ENCODE measurements around the gene ERAP2. TPM values are rescaled to one million over a fixed set of nuclear protein-coding genes. Genes with fewer than 3 reads are reported as not detected.

Gene ERAP2
- total RNA-seq, 2 experiments from 2014 or later, result 56.6 to 61.4 TPM

GRCh38 chr5:96880444-96881164, 4.3 kb downstream of the ERAP2 start:
- POLR2A ChIA-PET, result interaction anchor here (0.7 to 1.3 kb wide), 3 partner anchors 8 to 82 kb away, joined by 3 to 4 read pairs (median 3); no protein-coding TSS in a partner anchor
- H3K4me1 ChIP-seq (ENCODE audit: insufficient read depth, low read length), result peaks cover 70% of the 10 kb centered on the region
- CTCF ChIA-PET, result interaction anchor here (3.2 kb wide), 1 partner anchor 12 kb away, joined by 12 read pairs; no protein-coding TSS in a partner anchor
- ATAC-seq (ENCODE audit: poor library complexity) (no peak), DNase-seq (peak in 1 of 14 experiments; percentile 44)
- Mint-ChIP-seq H3K36me3 (ENCODE audit: low read depth) (peaks cover 71% of the 10 kb centered on the region), H3K4me1 (ENCODE audit: low read depth) (peaks cover 88% of the 10 kb centered on the region), H3K4me3 (peak overlapping the region; percentile 69), H3K27ac (peak overlapping the region; percentile 64), H3K9me3 (no peaks in the 10 kb centered on the region), H3K27me3 (no peaks in the 10 kb centered on the region)
- peak overlapping the region; percentile 11 for H3K4me3 ChIP-seq (ENCODE audit: low read length)
- no peaks in the 10 kb centered on the region for H3K9me3 ChIP-seq (ENCODE audit: control insufficient read depth in 1 of 2, insufficient read depth in 1 of 2, low read length in 2 of 2)
- H3K27ac ChIP-seq (ENCODE audit: low read depth in 1 of 2, low read length in 2 of 2), result no peak overlapping the region
- intact Hi-C loops (cut with DNase I, micrococcal nuclease), result no loop called here
- no peak for TF ChIP-seq CTCF (IDR thresholded peaks at IDR 0.05)
- peaks cover 65% of the 10 kb centered on the region for H3K36me3 ChIP-seq (ENCODE audit: insufficient read depth, low read length)
- no peaks in the 10 kb centered on the region for H3K27me3 ChIP-seq (ENCODE audit: control insufficient read depth in 1 of 2, insufficient read depth in 2 of 2, low read length in 2 of 2)

GRCh38 chr5:96881511-96882115, 5.3 kb downstream of the ERAP2 start:
- no peak for ATAC-seq (ENCODE audit: poor library complexity)

More at GRCh38 chr5:96881511-96882115, 5.3 kb downstream of the ERAP2 start:
- intact Hi-C loops (cut with DNase I, micrococcal nuclease), result no loop called here
- H3K4me3 ChIP-seq (ENCODE audit: low read length), result peak overlapping the region; percentile 12
- CTCF ChIA-PET, result interaction anchor here (3.2 kb wide), 1 partner anchor 13 kb away, joined by 12 read pairs; no protein-coding TSS in a partner anchor
- H3K27ac ChIP-seq (ENCODE audit: low read depth in 1 of 2, low read length in 2 of 2), result no peak overlapping the region
- POLR2A ChIA-PET, result interaction anchor here (0.6 to 1.3 kb wide), 4 partner anchors 10 to 15 kb away, joined by 3 to 5 read pairs (median 4); no protein-coding TSS in a partner anchor
- no peaks in the 10 kb centered on the region for H3K27me3 ChIP-seq (ENCODE audit: control insufficient read depth in 1 of 2, insufficient read depth in 2 of 2, low read length in 2 of 2)
- peaks cover 88% of the 10 kb centered on the region for H3K4me1 Mint-ChIP-seq (ENCODE audit: low read depth)
- no peaks in the 10 kb centered on the region for H3K27me3 Mint-ChIP-seq
- no peaks in the 10 kb centered on the region for H3K9me3 Mint-ChIP-seq
- DNase-seq, result peak in 4 of 14 experiments; percentile 15 to 34 (median 33)
- peak overlapping the region; percentile 64 for H3K27ac Mint-ChIP-seq
- peaks cover 71% of the 10 kb centered on the region for H3K36me3 ChIP-seq (ENCODE audit: insufficient read depth, low read length)
- H3K4me3 Mint-ChIP-seq, result peak overlapping the region; percentile 69
- no peak for TF ChIP-seq CTCF (IDR thresholded peaks at IDR 0.05)
- peaks cover 72% of the 10 kb centered on the region for H3K36me3 Mint-ChIP-seq (ENCODE audit: low read depth)
- H3K9me3 ChIP-seq (ENCODE audit: control insufficient read depth in 1 of 2, insufficient read depth in 1 of 2, low read length in 2 of 2), result no peaks in the 10 kb centered on the region
- peaks cover 76% of the 10 kb centered on the region for H3K4me1 ChIP-seq (ENCODE audit: insufficient read depth, low read length)
